H1 (cell line): ENCODE measurements around the gene NHEJ1. TPM values are rescaled to one million over a fixed set of nuclear protein-coding genes. Genes with fewer than 3 reads are reported as not detected.

Experiments
- CHD1 ChIP-seq: IDR thresholded peaks from 2 replicates; pipeline ENCODE4 v1.6.1; 2012; ENCODE audit warnings: low read depth, low read length, improper control_type of control experiment
- EZH2 ChIP-seq: fragments of 200-600 bp; sonication (generic); IDR thresholded peaks from 2 replicates; pipeline ENCODE4 v1.7.1; 2012; ENCODE audit warnings: low read depth, mild to moderate bottlenecking, moderate library complexity, low read length, inconsistent platforms; ENCODE audit not compliant: severe bottlenecking
- JUND ChIP-seq: IDR thresholded peaks from 2 replicates; pipeline ENCODE4 v1.6.1; 2011; ENCODE audit warnings: mild to moderate bottlenecking, improper control_type of control experiment, low read length
- RBBP5 ChIP-seq: IDR thresholded peaks from 2 replicates; pipeline ENCODE4 v1.7.1; 2012; ENCODE audit warnings: low read depth, mild to moderate bottlenecking, inconsistent platforms, low read length, moderate library complexity, borderline replicate concordance
- SP1 ChIP-seq: IDR thresholded peaks from 2 replicates; pipeline ENCODE4 v1.6.1; 2011; ENCODE audit warnings: low read depth, low read length
- TBP ChIP-seq: IDR thresholded peaks from 2 replicates; pipeline ENCODE4 v1.6.1; 2011; ENCODE audit warnings: low read depth, low read length, improper control_type of control experiment
- polyA plus RNA-seq, 7 experiments: library from polyadenylated mRNA; depleted of rRNA in 3 of 7; stranded (reverse) in 5 of 7; unstranded in 2 of 7; fragments of >200 nt in 5 of 7; fragments of 200-250 nt in 2 of 7; gene quantifications; 1 replicate in 5 of 7; 2 replicates in 1 of 7; 4 replicates in 1 of 7; pipeline versions ENCODE4 v1.2.1 to v1.2.3, GENCODE V29; 2011 to 2013; ENCODE audit warnings: missing spikeins in 2 of 7, mixed read lengths in 2 of 7
- total RNA-seq: library from RNA; stranded (reverse); fragmentation: NEBNext Ultra II Directional; extraction: Animal tissue kit (Norgen Biotek cat#: 25700); gene quantifications from 2 replicates; pipeline ENCODE4 v1.2.1, GENCODE V29; 2021
- TF ChIP-seq, protein P1 (sequence below): fragments of 300-600 bp; sonication (generic); IDR thresholded peaks from 2 replicates; pipeline ENCODE4 v1.7.1; 2012; ENCODE audit warnings: low read length, moderate library complexity, mild to moderate bottlenecking, inconsistent platforms; ENCODE audit not compliant: insufficient replicate concordance
- TF ChIP-seq, protein P2 (sequence below), 3 experiments: IDR thresholded peaks; 1 replicate in 2 of 3; 2 replicates in 1 of 3; pipeline versions ENCODE4 v1.5.1 to v1.6.1; 2011; ENCODE audit warnings: low read length in 3 of 3, mild to moderate bottlenecking in 3 of 3, inconsistent platforms in 2 of 3, low read depth in 1 of 3, moderate library complexity in 1 of 3; ENCODE audit not compliant: insufficient read depth in 1 of 3; ENCODE audit errors: control extremely low read depth in 1 of 3

Gene NHEJ1
- total and polyA plus RNA-seq, 2 of the 8 experiments (the other 6 are each of a cell fraction or from before 2014, with no cell fraction given), result 22.7 to 24.1 TPM

DNA sequence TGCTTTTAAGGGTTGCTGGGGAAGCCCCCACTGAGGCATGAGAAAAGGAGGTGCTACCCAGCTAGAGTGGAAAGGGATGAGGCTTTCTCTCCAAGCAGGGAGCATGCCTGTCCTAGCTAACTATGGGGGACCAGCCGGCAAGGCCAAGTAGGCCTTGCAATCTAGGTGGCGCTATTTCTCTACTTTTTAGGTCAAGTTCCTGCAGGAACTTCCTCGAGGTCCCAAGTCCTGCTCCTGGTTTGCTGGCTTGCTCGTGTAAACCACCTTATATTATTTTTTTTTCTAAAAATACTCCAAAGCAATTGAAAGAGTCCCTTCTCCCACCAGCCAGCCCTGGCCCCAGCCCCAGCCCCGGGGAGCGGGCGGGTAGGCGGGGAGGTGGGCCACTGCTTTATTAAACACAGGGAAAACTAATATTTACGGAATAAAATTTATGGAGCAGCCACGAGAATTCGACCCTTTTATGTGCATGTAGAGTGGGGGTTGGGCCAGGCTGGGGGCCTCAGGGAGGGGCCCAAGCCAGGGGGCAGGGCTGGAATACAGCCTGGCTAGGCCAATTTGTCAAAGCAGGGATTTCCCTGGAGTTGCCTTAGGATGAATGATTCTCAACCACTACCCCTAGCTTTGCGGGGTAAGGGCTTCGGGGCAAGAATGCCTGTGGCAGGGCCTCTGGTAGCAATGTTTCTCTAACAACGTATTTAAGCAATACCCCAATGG lies 87.0 kb downstream of the NHEJ1 start (continued):
- TF ChIP-seq, protein P1, sequence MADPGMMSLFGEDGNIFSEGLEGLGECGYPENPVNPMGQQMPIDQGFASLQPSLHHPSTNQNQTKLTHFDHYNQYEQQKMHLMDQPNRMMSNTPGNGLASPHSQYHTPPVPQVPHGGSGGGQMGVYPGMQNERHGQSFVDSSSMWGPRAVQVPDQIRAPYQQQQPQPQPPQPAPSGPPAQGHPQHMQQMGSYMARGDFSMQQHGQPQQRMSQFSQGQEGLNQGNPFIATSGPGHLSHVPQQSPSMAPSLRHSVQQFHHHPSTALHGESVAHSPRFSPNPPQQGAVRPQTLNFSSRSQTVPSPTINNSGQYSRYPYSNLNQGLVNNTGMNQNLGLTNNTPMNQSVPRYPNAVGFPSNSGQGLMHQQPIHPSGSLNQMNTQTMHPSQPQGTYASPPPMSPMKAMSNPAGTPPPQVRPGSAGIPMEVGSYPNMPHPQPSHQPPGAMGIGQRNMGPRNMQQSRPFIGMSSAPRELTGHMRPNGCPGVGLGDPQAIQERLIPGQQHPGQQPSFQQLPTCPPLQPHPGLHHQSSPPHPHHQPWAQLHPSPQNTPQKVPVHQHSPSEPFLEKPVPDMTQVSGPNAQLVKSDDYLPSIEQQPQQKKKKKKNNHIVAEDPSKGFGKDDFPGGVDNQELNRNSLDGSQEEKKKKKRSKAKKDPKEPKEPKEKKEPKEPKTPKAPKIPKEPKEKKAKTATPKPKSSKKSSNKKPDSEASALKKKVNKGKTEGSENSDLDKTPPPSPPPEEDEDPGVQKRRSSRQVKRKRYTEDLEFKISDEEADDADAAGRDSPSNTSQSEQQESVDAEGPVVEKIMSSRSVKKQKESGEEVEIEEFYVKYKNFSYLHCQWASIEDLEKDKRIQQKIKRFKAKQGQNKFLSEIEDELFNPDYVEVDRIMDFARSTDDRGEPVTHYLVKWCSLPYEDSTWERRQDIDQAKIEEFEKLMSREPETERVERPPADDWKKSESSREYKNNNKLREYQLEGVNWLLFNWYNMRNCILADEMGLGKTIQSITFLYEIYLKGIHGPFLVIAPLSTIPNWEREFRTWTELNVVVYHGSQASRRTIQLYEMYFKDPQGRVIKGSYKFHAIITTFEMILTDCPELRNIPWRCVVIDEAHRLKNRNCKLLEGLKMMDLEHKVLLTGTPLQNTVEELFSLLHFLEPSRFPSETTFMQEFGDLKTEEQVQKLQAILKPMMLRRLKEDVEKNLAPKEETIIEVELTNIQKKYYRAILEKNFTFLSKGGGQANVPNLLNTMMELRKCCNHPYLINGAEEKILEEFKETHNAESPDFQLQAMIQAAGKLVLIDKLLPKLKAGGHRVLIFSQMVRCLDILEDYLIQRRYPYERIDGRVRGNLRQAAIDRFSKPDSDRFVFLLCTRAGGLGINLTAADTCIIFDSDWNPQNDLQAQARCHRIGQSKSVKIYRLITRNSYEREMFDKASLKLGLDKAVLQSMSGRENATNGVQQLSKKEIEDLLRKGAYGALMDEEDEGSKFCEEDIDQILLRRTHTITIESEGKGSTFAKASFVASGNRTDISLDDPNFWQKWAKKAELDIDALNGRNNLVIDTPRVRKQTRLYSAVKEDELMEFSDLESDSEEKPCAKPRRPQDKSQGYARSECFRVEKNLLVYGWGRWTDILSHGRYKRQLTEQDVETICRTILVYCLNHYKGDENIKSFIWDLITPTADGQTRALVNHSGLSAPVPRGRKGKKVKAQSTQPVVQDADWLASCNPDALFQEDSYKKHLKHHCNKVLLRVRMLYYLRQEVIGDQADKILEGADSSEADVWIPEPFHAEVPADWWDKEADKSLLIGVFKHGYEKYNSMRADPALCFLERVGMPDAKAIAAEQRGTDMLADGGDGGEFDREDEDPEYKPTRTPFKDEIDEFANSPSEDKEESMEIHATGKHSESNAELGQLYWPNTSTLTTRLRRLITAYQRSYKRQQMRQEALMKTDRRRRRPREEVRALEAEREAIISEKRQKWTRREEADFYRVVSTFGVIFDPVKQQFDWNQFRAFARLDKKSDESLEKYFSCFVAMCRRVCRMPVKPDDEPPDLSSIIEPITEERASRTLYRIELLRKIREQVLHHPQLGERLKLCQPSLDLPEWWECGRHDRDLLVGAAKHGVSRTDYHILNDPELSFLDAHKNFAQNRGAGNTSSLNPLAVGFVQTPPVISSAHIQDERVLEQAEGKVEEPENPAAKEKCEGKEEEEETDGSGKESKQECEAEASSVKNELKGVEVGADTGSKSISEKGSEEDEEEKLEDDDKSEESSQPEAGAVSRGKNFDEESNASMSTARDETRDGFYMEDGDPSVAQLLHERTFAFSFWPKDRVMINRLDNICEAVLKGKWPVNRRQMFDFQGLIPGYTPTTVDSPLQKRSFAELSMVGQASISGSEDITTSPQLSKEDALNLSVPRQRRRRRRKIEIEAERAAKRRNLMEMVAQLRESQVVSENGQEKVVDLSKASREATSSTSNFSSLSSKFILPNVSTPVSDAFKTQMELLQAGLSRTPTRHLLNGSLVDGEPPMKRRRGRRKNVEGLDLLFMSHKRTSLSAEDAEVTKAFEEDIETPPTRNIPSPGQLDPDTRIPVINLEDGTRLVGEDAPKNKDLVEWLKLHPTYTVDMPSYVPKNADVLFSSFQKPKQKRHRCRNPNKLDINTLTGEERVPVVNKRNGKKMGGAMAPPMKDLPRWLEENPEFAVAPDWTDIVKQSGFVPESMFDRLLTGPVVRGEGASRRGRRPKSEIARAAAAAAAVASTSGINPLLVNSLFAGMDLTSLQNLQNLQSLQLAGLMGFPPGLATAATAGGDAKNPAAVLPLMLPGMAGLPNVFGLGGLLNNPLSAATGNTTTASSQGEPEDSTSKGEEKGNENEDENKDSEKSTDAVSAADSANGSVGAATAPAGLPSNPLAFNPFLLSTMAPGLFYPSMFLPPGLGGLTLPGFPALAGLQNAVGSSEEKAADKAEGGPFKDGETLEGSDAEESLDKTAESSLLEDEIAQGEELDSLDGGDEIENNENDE, result no peak
- TF ChIP-seq TBP, result no peak
- TF ChIP-seq, protein P2, sequence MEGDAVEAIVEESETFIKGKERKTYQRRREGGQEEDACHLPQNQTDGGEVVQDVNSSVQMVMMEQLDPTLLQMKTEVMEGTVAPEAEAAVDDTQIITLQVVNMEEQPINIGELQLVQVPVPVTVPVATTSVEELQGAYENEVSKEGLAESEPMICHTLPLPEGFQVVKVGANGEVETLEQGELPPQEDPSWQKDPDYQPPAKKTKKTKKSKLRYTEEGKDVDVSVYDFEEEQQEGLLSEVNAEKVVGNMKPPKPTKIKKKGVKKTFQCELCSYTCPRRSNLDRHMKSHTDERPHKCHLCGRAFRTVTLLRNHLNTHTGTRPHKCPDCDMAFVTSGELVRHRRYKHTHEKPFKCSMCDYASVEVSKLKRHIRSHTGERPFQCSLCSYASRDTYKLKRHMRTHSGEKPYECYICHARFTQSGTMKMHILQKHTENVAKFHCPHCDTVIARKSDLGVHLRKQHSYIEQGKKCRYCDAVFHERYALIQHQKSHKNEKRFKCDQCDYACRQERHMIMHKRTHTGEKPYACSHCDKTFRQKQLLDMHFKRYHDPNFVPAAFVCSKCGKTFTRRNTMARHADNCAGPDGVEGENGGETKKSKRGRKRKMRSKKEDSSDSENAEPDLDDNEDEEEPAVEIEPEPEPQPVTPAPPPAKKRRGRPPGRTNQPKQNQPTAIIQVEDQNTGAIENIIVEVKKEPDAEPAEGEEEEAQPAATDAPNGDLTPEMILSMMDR (IDR thresholded peaks at IDR 0.05; ENCODE audit: control extremely low read depth in 1 of 3, insufficient read depth in 1 of 3, low read depth in 1 of 3, low read length in 3 of 3), result peak; percentile 70 to 87 (median 85)
- TF ChIP-seq SP1, result 0 out of 2 replicates have a peak, but pooled peaks have one; percentile 42
- TF ChIP-seq EZH2, result no peak
- no peak for TF ChIP-seq RBBP5
- TF ChIP-seq JUND, result no peak
- no peak for TF ChIP-seq CHD1
